Psoas muscle (tissue), 8 donors: ENCODE results near the gene SCG2. TPM values are rescaled to one million over a fixed set of nuclear protein-coding genes. Genes with fewer than 3 reads are reported as not detected.

Source experiments
- ATAC-seq, 4 donors: fragments of 200-7000 bp; cut with Tn5 transposase; one replicate each; pipeline ENCODE4 v1.9.1; 2020; ENCODE audit warnings: moderate library complexity in 3 of 4, mild to moderate bottlenecking in 2 of 4
- DNase-seq, 2 donors: peaks; one replicate each; pipeline ENCODE4 v3.0.0-alpha.2; 2020
- H3K27ac ChIP-seq: fragments of 200-600 bp; one replicate; pipeline ENCODE4 v1.8.0; 2022
- H3K27me3 ChIP-seq, 3 donors: fragments of 200-600 bp in 1 of 3; one replicate each; pipeline versions ENCODE4 v1.6.1 to v1.8.0; 2013 to 2022; ENCODE audit warnings: low read length in 2 of 3, mild to moderate bottlenecking in 2 of 3, moderate library complexity in 1 of 3; ENCODE audit not compliant: insufficient read depth in 3 of 3
- H3K36me3 ChIP-seq, 2 donors: fragments of 200-600 bp in 1 of 2; one replicate each; pipeline versions ENCODE4 v1.6.1 to v1.8.0; 2013 to 2022; ENCODE audit warnings: low read depth in 1 of 2, mild to moderate bottlenecking in 1 of 2, moderate library complexity in 1 of 2; ENCODE audit not compliant: insufficient read depth in 1 of 2
- H3K4me1 ChIP-seq: fragments of 200-600 bp; one replicate; pipeline ENCODE4 v1.8.0; 2022
- H3K4me3 ChIP-seq: fragments of 200-600 bp; one replicate; pipeline ENCODE4 v1.8.0; 2022; ENCODE audit warnings: mild to moderate bottlenecking
- H3K9me3 ChIP-seq: fragments of 200-600 bp; one replicate; pipeline ENCODE4 v1.8.0; 2022
- WGBS, 3 donors: extraction: QIAGEN DNeasy Blood & Tissue Kit; methylation state at CpG; one replicate each; pipeline versions ENCODE4 v1.1.6 to v1.1.7; 2013; 5-methylcytosine and 5-hydroxymethylcytosine counted together
- intact Hi-C, 2 donors: fragments of 100-400 bp; cut with DNase I; formaldehyde crosslinking; loops; one replicate each; pipeline versions ENCODE4 v1.11.0 to v1.14.2; 2022
- polyA plus RNA-seq, 3 donors: library from polyadenylated mRNA; stranded (reverse); fragments of 200-250 nt; gene quantifications; one replicate each; pipeline ENCODE4 v1.2.3, GENCODE V29; 2013
- total RNA-seq, 4 donors: library from RNA; stranded (reverse); fragmentation: NEBNext Ultra II Directional in 2 of 4; extraction: Animal tissue kit (Norgen Biotek cat#: 25700) in 2 of 4; gene quantifications; one replicate each; pipeline versions ENCODE4 v1.2.1 to v1.2.4, GENCODE V29; 2021 to 2023
- TF ChIP-seq, protein P1 (sequence below): fragments of 200-600 bp; IDR thresholded peaks from one replicate; pipeline ENCODE4 v1.8.0; 2022; ENCODE audit warnings: antibody characterized with exemption
- donor health status: healthy with polysubstance abuse.
- donor health status: DM: no; HTN: no; CAD: no; lungs with moderate emphysema.
- donor health status: Bipolar disorder and iron deficiency.
- donor health status: healthy.
- donor health status: DM: yes; HTN: yes; CAD: no.
- donor health status: DM: no; HTN: no; CAD: no.
- donor health status: DM: no; HTN: no; CAD: no.
- donor health status: DM: yes; HTN: yes; CAD: no.

SCG2 gene
- total and polyA plus RNA-seq, 7 donors, result 0.05 to 0.12 (median 0.08) TPM; not detected in 4

- Histone ChIP-seq H3K4me3 (no peak overlapping the region), H3K27me3 (peaks cover 0 to 2% (median 0%) of the 10 kb centered on the region in 3 donors), H3K36me3 (no peaks in the 10 kb centered on the region), H3K9me3 (no peaks in the 10 kb centered on the region), H3K4me1 (no peaks in the 10 kb centered on the region), H3K27ac (no peak overlapping the region)
- intact Hi-C loops, result no loop called here
- 31 to 41% (median 38%) methylated on average over 7 of the region's 7 CpGs for WGBS, 3 donors
- no peak for ATAC-seq
- TF ChIP-seq, protein P1, sequence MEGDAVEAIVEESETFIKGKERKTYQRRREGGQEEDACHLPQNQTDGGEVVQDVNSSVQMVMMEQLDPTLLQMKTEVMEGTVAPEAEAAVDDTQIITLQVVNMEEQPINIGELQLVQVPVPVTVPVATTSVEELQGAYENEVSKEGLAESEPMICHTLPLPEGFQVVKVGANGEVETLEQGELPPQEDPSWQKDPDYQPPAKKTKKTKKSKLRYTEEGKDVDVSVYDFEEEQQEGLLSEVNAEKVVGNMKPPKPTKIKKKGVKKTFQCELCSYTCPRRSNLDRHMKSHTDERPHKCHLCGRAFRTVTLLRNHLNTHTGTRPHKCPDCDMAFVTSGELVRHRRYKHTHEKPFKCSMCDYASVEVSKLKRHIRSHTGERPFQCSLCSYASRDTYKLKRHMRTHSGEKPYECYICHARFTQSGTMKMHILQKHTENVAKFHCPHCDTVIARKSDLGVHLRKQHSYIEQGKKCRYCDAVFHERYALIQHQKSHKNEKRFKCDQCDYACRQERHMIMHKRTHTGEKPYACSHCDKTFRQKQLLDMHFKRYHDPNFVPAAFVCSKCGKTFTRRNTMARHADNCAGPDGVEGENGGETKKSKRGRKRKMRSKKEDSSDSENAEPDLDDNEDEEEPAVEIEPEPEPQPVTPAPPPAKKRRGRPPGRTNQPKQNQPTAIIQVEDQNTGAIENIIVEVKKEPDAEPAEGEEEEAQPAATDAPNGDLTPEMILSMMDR, result no peak
- DNase-seq, result no peak
These were observed 19.7 kb upstream of the SCG2 start for GRCh38 chr2:223621901-223622300.

GRCh38 chr2:223619486-223620129, 17.4 kb upstream of the SCG2 start:
- Histone ChIP-seq H3K4me3 (no peak overlapping the region), H3K27ac (no peak overlapping the region), H3K27me3 (peaks cover 0 to 7% (median under 1%) of the 10 kb centered on the region in 3 donors), H3K4me1 (no peaks in the 10 kb centered on the region), H3K9me3 (no peaks in the 10 kb centered on the region), H3K36me3 (no peaks in the 10 kb centered on the region)
- WGBS, 3 donors, result 75 to 84% (median 78%) methylated on average over 7 of the region's 7 CpGs
- TF ChIP-seq, protein P1, result no peak
- no peak for DNase-seq
- no peak for ATAC-seq
- intact Hi-C loops, result loop anchor here in 1 of 2 donors (10.0 kb wide), 1 partner anchor 155 kb away; no protein-coding TSS in a partner anchor

DNA sequence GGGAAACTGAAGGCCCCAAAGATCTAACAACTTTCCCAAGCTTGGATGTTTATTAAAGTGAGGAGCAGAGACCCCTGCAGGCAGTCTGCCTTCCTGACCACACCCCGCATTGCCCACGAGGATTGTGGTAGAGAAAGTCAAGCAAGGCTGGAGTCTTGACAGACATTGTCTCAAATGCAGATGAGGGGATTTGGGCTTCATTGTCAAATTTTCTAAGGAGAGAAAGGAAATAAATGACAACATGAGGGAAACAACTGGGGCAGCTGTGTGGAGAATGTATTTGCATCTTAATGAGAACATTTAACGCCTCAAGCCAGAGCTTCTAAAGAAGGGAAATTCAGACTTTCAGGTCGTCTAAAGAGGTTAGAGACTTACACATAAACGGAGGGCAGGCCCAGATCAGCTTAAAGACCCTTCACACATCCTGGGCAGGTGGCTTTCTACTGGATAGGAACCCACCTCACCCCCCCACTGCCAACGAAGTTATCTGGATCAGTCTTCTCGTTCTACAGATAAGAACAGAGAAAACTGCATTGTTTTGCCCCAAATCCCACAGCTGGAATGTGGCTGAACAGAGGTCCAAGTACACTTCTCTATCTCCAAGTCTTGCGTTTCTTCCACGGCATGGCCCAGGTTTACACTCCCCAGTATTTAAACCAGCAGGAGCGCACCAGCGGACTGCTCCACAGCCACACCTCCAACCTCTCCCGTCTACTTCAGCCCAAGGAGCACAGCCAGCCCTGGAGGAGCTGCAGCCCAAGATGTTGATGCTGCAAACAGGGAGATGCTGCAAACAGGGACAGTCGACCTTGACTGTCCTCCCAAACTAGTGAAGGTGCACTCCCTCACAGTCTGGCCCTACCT, 16.2 kb upstream of the SCG2 start:
- Histone ChIP-seq H3K36me3 (no peaks in the 10 kb centered on the region), H3K4me3 (no peak overlapping the region), H3K27me3 (peaks cover 0 to 19% (median 2%) of the 10 kb centered on the region in 3 donors), H3K27ac (no peak overlapping the region), H3K9me3 (no peaks in the 10 kb centered on the region), H3K4me1 (peaks cover 1% of the 10 kb centered on the region)
- intact Hi-C loops, result loop anchor here in 1 of 2 donors (10.0 kb wide), 1 partner anchor 154 kb away; no protein-coding TSS in a partner anchor
- no peak for ATAC-seq
- DNase-seq, result no peak
- 15 to 17% (median 15%) methylated on average over 13 of the region's 13 CpGs for WGBS, 3 donors
- TF ChIP-seq, protein P1, result no peak

DNA sequence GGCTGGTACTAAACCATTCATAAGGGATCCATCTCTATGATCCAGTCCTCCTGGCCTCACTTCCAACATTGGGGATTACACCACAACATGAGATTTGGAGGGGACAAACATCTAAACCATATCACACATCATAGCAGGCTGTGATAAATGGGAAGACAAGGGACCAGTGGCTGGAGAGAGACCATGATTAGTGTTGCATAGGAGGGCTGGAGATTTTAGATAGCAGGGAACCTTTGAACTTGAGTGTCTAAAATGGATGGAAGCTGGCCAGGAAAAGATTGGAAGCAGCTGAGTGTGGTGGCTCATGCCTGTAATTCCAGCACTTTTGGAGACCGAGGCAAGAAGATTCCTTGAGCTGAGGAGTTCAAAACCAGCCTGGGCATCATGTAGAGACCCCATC, 12.4 kb upstream of the SCG2 start:
- WGBS, 3 donors, result 67 to 93% (median 91%) methylated on average over 1 of the region's 1 CpG

More for the DNA sequence above, 12.4 kb upstream of the SCG2 start:
- DNase-seq (no peak), ATAC-seq (no peak)
- Histone ChIP-seq H3K36me3 (no peaks in the 10 kb centered on the region), H3K4me3 (no peak overlapping the region), H3K27ac (no peak overlapping the region), H3K27me3 (peaks cover 0 to 28% (median 2%) of the 10 kb centered on the region in 3 donors), H3K9me3 (no peaks in the 10 kb centered on the region), H3K4me1 (peaks cover 4% of the 10 kb centered on the region)
- TF ChIP-seq, protein P1, result no peak
- intact Hi-C loops, result loop anchor here in 1 of 2 donors (10.0 kb wide), 1 partner anchor 150 kb away; no protein-coding TSS in a partner anchor
